ENCODE measurements around the gene PPP1R1C.

Gene PPP1R1C

GRCh38 chr2:181998891-181999654 lies 13.4 kb downstream of the PPP1R1C start:
- Histone ChIP-seq H3K4me3 (no peak overlapping the region), H3K27ac (no peak overlapping the region)
- TF ChIP-seq CTCF (IDR thresholded peaks at IDR 0.05), result no peak
- DNase-seq (ENCODE audit: low spot score), result no peak

GRCh38 chr2:181999911-182000310 lies 14.3 kb downstream of the PPP1R1C start:
- no peak overlapping the region for H3K27ac ChIP-seq
- no peak overlapping the region for H3K4me3 ChIP-seq
- no peak for TF ChIP-seq CTCF (IDR thresholded peaks at IDR 0.05)
- DNase-seq (ENCODE audit: low spot score), result no peak

GRCh38 chr2:182004945-182005520 lies 19.4 kb downstream of the PPP1R1C start:
- H3K4me3 ChIP-seq, result no peak overlapping the region
- H3K27ac ChIP-seq, result no peak overlapping the region
- TF ChIP-seq CTCF (IDR thresholded peaks at IDR 0.05), result no peak
- no peak for DNase-seq (ENCODE audit: low spot score)

- TF ChIP-seq CTCF (IDR thresholded peaks at IDR 0.05), result no peak
- no peak overlapping the region for H3K4me3 ChIP-seq
- H3K27ac ChIP-seq, result no peak overlapping the region
- DNase-seq (ENCODE audit: low spot score), result no peak
Observed at GRCh38 chr2:182006595-182007341, 21.1 kb downstream of the PPP1R1C start.

GRCh38 chr2:182014284-182014683 lies 28.6 kb downstream of the PPP1R1C start:
- Histone ChIP-seq H3K27ac (no peak overlapping the region), H3K4me3 (no peak overlapping the region)
- no peak for DNase-seq (ENCODE audit: low spot score)
- no peak for TF ChIP-seq CTCF (IDR thresholded peaks at IDR 0.05)

GRCh38 chr2:182015334-182016109 lies 29.9 kb downstream of the PPP1R1C start:
- no peak overlapping the region for H3K27ac ChIP-seq
- no peak for TF ChIP-seq CTCF (IDR thresholded peaks at IDR 0.05)
- DNase-seq (ENCODE audit: low spot score), result no peak
- H3K4me3 ChIP-seq, result no peak overlapping the region

Data from coronary artery (tissue), 2 donors.